Measurements from ENCODE around the gene GPR148.
A peak's percentile ranks its signal among the peaks of the same experiment; 100 is the strongest.
"Not testable (repeated sequence)": the region's sequence is repeated elsewhere in the genome, so short reads cannot be mapped to it uniquely, and the experiment has no call there.

The GPR148 gene, protein sequence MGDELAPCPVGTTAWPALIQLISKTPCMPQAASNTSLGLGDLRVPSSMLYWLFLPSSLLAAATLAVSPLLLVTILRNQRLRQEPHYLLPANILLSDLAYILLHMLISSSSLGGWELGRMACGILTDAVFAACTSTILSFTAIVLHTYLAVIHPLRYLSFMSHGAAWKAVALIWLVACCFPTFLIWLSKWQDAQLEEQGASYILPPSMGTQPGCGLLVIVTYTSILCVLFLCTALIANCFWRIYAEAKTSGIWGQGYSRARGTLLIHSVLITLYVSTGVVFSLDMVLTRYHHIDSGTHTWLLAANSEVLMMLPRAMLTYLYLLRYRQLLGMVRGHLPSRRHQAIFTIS

GRCh38 chr2:130728549-130729316 lies at the start of gene GPR148:
Gene GPR148, plus strand, starts transcription at chr2:130729070. Its CDS starts 82 bp downstream, at chr2:130729152.
- no peak for DNase-seq

DNA sequence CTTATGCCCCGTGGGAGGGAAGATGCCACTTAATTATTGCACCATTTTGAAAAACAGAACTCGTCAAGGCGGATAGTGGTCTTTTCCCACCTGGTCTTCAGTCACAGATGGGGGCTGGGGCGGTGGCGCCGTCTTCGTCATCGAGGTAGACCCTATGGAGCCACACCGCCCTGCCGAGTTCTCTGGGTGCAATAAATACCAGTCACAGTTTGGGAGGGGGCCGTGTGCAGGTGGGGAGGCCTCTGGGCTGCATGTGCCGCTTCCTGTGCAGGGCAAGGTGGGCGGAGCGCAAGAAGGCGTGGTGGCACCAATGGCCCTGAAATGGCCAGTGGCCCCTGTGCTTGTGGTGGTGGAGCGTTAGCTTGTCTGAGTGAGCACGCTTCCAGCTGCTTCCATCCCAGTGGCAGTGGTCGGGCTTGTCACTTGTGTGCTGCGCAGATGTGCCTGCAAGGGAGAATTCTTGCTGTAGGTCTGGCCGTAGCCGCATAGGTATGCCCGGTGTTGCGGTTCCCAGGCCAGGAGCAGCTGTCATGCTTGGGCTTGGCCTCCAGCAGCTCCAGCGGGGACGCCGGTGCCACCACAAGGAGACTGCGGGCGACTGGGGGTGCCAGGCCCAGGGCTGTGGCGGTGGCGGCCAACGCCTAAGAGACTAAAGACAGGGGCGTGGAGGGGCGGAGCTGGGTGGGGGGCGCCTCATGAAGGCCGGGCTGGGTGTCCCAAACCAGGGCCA lies 36.7 kb upstream of the GPR148 start:
- not testable (repeated sequence) for DNase-seq

GRCh38 chr2:130693474-130693873 lies 35.4 kb upstream of the GPR148 start:
- DNase-seq, result peak; percentile 17

- DNase-seq, result not testable (repeated sequence)
Measured at GRCh38 chr2:130703250-130703649, 25.6 kb upstream of the GPR148 start.

GRCh38 chr2:130714795-130715194 lies 14.1 kb upstream of the GPR148 start:
- DNase-seq, result not testable (repeated sequence)

GRCh38 chr2:130720036-130720435 lies 8.8 kb upstream of the GPR148 start:
- DNase-seq, result no peak

DNA sequence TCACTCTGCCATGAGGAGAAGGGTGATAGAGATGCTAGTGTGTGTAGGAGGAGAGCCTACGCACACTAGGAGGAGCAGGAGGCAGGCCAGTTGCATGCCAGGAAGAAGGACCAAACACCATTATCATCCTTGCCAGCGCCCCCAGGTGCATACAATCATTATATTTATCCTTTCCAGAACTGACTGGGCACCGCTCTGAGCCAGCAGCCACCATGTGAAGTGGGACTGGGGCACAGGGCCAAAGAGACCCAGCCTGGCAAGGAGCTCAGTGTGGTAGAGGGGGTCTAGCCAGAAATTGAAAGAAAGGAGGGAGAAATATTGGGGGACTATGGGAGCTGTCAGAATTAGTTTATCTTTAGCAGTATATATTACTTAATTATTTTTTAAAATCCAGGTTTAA lies 8.3 kb upstream of the GPR148 start:
- DNase-seq, result no peak

DNA sequence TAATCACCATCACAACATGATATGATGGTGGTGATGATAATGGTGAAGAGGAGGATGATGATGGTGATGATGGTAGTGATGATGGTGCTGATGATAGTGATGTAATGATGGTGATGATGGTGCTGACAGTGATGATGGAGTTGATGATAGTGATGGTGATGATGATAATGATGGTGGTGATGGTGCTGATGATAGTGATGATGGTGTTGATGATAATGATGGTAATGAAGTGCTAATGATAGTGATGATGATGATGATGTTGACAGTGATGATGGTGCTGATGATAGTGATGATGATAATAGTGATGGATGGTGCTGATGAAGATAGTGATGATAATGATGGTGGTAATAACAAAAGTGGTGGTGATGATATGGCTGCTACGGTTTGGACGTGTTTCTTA lies 4.4 kb upstream of the GPR148 start:
- no peak for DNase-seq

GRCh38 chr2:130726614-130727180 lies 2.2 kb upstream of the GPR148 start:
- no peak for DNase-seq

GRCh38 chr2:130727286-130727924 lies 1.5 kb upstream of the GPR148 start:
- DNase-seq, result peak; percentile 95

DNA sequence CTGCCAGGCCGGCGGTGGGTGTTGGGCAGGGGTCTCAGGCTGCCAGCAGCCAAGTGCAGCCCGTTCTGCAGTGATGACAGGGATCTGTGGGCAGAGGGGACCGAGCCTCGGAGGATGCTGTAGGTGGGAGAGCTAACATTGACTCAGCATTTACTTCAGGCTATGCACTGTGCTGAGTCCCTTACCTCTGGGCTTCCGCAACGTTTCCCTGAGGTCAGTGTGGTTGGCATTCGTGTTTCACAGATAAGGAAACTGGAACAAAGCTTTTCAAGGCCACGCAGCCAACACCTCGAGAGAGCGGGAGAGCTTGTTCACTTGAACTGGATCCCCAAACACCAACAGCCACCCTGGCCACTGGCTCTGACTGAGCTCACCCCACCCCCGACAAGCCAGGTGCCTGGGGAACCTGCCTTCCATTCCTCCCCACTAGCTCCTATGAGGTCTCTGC lies 839 bp upstream of the GPR148 start:
- peak; percentile 48 for DNase-seq

GRCh38 chr2:130729322-130730299 lies 741 bp downstream of the GPR148 start:
- no peak for DNase-seq

- DNase-seq, result not testable (repeated sequence)
Measured at GRCh38 chr2:130732257-130732656, 3.4 kb downstream of the GPR148 start.

DNA sequence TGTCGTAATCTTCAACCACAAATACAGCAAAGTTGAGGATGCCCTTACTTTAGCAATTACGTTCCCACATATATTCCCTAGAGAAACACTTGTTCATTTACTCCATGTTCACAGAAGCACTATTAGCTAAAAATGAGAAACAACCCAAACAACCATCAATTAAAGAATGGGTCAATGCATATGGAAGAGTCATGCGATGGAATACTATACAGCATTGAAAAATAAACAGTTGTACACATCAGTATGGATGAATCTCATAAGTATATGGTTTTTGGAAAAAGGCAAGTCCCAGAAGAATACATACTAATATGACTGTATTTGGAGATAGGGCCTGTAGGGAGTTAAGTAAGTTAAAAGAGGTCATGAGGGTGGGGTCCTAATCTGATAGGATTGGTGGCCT lies 6.3 kb downstream of the GPR148 start:
- no peak for DNase-seq

- DNase-seq, result no peak
Measured at GRCh38 chr2:130736487-130736886, 7.6 kb downstream of the GPR148 start.

GRCh38 chr2:130737592-130737991 lies 8.7 kb downstream of the GPR148 start:
- no peak for DNase-seq

DNA sequence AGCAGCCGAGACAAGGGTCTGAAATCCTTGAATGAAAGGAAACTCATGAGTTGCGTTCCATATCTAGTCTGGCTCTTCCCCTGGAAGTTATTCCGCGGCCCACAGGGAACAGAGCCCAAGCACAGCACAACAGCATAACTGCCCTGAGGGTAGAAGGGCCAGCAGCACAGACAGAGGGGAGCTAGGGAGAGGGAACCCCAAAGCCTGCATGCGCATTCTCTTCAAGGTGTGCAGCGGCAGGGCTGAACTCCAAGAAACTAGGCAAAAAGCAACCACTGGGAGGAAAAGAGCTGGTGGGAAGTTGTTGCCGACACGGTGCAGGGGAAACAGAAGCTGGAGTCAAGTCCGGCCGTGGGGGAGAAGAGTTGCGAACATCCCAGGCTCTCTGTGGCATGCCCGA lies 11.8 kb downstream of the GPR148 start:
- no peak for DNase-seq

- DNase-seq, result no peak
Measured at GRCh38 chr2:130743278-130743677, 14.4 kb downstream of the GPR148 start.

GRCh38 chr2:130744287-130745117 lies 15.6 kb downstream of the GPR148 start:
- no peak for DNase-seq

DNA sequence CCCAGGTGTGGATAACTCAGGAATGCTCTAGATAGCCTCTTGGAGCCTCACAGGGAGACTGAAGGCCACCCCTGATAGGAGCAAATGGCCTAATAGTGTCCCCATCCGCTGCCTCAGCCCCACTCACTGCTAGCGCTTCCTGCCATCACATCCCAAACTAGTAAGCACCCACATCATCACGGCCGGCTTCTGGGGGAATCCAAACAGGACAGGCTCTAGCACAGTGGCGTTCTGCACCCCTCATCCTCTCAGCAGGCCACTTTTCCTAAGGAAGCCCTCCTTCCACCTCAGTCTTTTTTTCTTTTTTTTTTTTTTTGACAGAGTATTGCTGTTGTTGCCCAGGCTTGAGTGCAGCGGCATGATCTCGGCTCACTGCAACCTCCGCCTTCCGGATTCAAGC lies 20.2 kb downstream of the GPR148 start:
- no peak for DNase-seq
